GM18909 (cell line): ENCODE results near the gene HDAC5.

ENCODE experiments used
- ATAC-seq: cut with Tn5 transposase; IDR thresholded peaks from one replicate; pipeline ENCODE4 v1.9.1; 2021; ENCODE audit warnings: mild to moderate bottlenecking; ENCODE audit not compliant: unreplicated experiment, poor library complexity

Gene HDAC5

DNA sequence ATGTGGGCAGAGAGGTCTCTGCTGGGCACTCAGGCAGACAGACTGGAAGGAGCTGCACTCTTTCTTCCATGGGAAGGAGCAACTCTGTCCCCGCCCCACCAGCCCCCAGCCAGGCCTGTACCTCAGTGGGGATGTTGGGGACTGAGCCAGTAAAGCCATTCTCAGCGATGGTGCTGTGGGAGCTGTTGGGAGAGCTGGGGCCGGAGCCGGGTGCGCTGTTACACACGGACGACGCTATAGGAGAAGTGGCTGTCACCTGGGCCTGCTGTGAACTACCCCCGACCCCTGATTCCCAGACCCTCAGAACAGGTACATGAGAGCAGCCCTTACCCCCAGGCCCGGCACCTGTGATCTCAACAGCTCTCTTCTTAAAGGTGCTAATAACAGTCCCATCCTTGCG is 31.4 kb downstream of the HDAC5 start:
- ATAC-seq, result no peak

DNA sequence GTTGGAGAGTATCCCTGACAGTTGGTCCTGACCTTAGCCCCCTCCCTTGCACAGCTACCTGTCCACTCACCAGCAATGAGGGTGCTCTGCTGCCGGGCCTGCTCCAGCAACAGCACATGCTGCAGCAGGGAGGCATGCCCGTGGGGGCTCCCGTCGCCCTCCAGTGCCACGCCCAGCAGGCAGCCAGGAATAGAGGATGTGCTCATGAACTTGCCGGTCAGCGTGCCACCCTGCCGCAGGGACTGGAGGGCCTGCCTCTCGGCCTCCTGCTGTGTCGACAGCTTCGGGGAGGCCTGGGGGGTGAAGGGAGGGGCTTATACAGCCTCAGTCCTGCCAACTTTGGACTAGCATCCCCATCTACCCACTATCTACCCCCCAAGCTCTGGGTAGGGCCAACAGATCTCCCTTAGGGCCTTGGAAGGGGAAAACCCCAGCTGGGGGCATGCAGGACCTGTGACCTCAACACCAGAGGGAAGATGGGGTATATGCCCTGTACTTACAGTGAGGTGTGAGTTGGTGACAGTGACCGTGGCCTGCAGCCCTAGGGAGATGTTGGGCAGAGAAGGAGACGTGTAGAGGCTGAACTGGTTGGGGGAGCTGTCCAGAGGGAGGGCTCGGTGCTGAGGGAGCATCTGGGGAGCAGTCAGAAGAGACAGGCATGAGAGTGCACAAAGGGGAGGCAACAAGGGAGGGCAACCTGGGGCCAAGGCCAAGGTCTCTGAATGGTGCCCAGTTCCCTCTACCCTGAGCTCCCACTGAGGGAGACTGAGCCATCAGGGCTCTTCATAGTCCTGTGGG is 32.0 kb downstream of the HDAC5 start:
- ATAC-seq, result no peak

DNA sequence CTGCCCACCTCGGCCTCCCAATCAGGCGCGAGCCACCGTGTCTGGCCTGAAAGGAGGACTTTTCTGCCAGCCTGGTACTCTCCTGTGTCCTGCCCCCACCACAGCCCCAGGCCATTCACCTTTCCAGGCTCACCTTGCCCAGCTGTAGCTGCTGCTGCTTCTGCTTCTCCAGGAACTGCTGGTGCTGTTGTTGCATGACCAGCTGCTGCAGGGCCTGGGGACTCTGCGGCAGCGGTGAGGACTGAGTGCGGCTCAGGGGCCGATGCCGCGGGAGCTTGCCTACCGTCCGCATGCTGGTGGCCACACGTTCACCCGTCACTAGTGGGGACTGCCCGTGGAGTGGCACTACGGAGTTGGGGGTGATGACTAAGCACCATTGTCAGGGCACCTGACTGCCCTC is 35.2 kb downstream of the HDAC5 start:
- no peak for ATAC-seq

DNA sequence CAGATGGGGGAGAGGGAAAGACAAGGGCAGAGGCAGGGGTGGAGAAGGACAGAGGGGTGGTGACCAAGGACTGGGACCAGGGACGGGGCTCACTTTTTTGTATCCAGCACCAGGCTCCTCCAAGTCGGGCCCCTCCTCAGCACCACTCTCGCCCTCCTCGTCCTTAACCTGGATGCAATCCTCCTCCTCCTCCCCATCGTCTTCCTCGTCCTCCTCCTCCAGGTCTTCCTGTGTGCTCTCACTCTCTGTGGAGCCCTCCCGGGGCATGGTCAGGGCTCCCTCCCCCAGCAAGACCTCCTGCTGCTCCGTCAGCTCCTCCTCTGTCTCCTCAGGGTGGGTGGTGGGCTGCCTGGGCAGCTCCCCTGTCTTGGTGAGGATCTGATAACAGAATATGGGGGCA is 36.1 kb downstream of the HDAC5 start:
- no peak for ATAC-seq

DNA sequence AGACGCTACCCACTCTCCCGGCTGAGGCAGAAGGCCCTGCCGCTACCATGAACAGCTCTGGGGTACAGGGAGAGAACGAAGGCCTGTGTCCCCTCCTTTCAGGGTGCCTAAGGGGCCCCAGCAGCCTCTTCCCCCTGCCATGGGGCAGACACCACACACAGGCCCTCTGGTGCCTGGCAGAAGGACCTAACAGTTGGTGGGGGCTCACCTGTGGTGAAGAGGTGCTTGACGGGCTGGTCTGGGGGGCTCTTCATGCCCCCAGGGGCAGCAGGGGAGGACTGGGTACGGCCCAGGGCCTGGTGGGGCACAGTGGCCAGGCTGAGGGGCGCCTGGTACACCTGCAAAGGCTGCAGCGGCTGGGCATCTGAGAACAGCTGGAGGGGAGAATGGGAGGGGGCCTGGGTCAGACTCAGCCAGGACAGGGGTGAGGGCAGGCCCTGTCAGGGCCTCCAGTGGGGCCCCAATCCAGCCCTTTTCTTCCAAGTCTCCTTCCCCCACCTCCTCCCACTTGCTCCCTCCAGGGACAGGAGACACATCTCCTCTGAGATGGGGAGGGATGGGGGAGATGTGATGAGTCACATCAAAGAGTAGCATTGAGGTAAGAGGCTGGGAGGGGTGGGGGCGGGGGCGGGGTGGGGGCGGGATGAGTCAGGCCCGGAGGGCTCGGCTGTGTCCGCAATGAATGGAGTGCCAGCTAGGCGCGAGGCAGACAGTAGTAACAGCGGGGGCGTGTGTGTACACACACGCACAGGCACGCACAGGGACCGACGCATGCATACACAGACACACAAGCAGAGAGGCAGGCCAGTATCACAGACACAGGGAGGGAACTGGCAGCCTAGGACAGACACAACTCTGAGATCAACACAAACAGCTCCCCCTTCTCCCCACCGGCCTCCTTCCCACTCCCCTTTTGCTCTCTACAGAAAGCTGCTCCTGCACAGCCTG is 36.8 kb downstream of the HDAC5 start:
- ATAC-seq, result no peak

DNA sequence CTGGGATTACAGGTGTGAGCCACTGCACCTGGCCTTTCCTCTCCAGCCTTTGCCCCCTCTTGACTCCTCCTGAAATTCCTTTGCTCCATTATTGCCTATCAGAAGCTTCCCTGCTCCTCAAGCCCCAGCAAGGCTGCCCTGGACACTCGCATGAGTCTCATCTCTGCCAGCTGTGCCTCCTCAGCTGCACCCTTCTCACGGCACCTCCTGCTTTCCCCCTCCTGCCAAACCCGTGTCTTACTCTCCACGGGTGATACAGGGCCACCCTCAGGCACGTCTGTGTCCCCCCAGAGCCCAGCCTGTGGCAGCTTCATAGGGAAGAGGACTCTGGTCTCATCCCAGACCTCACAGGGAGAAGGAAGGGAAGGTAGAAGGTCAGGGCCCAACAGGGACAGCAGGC is 37.5 kb downstream of the HDAC5 start:
- no peak for ATAC-seq

DNA sequence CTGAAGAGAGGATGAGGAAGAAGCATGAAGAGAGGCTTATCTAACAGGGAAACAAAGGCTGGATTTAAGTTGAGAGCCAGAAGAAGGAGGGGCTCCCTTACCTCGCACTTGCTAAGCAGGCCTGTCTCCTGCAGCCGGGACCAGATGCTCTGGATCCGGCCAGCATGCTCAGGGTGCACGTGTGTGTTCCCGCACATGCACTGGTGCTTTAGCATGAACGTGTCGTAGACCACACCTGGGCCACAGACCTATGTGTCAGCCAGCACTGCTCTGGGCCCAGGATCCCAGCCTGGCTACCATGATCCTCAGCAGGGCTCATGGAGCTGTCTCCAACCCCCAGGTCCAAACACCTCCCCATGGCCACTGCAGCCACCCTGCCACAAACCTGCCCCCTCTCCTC is 38.5 kb downstream of the HDAC5 start:
- no peak for ATAC-seq

DNA sequence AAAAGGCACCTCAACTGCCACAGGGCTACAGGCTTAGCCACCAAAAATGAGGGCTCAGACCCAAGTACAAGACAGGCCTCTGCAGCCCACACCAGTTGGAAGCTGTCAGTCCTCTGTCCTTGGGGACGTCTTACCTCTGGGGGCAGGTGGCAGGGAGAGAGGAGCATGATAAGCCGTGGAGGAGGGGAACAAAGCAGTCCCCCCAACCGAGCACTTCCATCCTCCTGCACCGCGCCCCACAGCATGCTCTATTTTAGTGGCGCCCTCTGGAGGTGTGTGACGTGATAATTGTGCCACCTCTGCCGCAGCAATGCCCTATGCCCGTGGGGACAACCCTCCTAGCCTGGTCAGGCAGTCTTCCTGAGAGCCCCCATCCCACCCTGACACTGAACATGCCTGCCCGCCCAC is 39.3 kb downstream of the HDAC5 start:
- no peak for ATAC-seq

DNA sequence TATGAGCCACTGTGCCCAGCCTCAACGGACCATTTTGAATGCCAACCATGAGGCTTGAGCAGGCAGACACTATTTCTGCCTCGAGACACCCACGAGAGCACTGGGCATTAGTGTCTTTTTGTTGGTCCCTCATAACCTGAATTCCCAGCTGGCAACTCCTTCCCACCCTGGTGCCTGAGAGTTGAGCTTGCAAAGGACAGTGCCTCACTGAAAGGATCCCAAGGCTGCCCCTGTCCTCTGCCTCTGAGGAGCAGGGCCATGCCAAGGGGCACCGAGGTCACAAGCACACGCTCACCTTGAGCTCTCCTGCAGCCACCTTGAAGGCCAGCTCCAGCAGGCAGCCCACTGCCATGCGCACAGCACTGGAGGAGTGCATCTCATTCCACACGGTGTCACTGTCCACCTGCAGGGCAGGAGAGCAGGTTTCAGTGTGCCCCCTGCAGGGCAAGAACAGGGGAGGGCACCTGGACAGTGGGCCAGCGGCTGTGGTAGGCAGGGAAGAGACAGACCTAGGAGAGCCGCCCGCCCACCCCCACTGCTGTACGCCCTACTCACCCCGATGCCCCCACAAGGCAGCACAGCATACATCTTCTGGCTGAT is 40.1 kb downstream of the HDAC5 start:
- no peak for ATAC-seq

DNA sequence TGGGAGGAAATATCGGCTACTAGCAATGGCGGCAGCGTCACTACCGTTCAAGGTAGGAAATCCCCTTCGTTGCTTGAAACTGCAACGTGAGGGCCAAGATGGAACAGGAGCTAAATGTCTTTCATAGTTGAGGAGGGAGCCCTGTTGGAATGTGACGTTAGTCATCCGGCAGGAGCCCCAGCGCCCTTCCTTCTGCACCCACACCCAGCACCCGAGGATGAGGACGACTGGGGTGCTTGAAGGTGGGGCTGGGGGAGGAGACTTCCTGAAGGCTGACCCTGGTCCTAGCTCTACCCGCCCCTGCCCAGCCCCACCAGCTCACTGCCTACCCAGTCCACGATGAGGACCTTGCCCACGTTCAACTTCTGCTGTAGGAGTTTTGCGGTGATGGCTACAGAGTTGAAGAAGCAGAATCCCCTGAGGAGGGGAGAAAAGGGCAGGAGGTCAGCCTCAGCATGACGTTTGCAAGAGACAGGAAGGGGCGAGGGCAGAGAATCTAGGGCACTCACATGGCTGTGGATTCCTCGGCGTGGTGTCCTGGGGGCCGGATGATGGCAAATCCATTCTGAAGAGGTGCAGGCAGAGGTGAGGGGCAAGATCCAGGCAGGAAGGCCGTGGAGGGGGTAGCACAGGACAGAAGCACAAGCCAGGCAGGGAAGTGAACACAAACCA is 41.0 kb downstream of the HDAC5 start:
- no peak for ATAC-seq

DNA sequence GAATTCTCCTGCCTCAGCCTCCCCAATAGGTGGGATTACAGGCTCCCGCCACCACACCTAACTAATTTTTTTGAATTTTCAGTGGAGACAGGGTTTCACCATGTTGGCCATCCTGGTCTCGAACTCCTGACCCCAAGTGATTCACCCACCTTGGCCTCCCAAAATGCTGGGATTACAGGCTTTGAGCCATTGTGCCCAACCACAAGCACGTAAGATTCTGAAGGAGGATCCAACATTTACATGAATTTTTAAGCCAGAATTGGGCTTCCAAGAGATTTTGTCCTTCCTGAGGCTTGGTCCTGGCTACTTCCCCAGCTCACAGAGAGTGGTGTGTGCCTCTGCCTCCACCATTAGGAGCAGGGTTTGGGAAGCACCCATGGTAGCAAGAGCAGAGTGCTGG is 41.8 kb downstream of the HDAC5 start:
- no peak for ATAC-seq

DNA sequence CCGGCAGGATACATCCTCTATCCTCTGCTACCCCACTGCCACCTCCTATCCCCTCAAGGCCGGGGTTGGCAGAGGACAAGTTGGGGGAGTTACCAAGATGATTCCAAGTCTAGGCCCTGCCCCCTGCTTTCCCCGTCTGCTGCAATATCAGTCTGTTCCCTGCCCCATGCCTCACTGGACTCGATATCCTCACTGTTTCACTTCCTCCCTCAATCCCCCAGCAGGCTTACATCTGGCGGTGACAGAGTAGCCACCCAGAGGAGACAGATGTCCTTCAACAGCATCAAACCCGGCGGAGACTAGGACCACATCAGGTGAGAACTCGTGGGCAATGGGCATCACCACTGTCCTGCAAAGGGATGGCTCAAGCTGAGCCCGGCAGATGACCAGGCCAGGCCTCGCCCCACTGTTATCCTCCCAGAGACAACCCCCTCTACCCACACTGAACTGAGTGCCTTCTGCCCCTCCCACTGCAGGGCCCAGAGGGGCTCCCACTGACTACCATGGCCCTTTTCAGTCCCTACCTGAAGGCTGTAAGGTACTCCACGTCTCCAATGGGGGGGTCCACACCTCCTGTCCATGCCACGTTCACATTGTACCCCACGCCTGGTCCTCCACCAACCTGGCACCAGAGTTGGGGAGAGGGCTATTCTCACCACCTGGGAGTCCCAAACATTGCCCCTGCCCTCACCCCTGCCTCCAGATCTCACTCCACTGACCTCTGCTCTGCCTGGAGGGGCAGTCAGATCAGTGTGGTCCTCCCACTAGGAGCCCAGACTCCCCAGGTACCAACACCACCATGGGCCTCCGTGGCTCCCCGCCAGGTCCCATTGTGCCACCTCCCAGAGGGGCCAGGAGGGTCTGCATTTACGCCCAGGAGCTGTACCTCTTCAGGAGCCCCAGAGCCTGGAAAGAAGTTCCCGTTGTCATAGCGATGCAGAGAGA is 43.3 kb downstream of the HDAC5 start:
- ATAC-seq, result no peak

DNA sequence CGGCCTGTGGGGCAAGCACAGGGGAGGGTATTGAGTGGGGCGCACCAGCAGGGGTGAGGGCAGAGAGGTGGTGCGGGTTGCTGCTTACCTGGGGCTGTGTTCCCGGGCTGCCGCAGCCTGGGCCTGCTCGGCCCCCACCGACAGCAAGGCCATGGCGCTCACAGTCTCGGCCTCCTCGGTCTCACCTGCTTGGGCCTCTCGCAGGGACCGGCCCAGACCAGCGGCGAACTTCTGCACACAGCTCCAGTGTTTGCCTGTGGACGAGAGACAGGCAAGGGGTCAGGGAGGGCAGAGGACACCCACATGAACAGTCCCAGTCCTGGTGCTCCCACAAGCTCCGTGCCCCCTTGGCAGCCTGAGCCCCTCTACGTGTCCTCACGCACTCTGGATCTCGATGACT is 45.0 kb downstream of the HDAC5 start:
- no peak for ATAC-seq

DNA sequence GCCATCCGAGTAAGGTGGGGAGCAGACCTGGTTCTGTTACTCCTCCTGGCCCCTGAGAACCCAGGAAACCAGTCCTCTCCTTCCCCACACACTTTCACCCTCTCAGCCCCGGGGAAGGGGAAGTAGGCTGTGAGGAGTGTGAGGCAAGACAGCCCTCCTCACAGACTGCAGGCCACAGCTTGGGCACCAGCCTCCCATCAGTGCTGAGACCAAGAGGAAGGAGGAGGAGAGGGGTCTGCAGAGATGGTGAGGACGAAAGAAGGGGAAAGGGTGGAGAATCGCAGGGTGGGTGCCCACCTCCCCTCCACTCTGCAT is 45.9 kb downstream of the HDAC5 start:
- no peak for ATAC-seq

DNA sequence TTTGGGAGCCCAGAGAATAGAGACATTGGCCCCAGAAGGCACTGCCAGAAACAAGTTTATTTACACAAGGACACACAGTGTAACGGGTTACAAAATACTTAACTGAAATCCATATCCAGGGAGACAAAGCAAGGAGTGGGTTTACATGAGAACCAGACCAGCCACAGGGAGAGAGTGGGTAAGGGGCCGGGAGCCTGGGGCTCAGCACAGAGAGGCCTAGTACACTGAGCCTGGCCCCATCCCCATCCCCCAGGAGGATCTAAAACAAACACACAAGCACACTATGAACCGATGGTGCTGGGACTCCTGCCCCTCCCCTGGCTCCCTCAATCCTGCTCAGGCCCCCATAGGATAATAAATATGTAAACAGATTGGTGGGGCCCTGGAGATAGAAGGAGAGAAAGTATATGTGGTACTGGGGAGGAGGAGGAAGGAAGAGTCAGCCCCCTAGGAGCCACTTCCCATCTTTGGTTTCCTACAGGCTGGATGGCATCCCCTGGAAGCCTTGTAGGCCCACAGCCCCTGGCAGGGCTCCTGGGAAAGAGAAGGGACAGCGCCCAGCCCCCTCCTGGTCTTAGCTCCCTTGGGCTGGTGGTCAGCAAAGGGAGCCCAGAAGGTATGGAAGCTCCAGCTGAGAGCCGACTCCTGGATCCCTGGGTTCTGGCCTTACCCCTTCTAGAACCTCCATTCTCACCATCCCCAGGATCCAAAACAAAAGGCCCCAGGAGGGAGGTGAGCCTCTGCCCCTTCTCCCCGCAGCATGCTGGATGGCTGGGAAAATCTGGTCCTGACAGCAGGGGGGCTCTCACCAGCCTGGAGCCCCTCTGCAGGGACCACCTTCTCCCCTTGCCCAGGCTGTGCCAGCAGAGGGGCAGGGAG is 46.5 kb downstream of the HDAC5 start:
- no peak for ATAC-seq

DNA sequence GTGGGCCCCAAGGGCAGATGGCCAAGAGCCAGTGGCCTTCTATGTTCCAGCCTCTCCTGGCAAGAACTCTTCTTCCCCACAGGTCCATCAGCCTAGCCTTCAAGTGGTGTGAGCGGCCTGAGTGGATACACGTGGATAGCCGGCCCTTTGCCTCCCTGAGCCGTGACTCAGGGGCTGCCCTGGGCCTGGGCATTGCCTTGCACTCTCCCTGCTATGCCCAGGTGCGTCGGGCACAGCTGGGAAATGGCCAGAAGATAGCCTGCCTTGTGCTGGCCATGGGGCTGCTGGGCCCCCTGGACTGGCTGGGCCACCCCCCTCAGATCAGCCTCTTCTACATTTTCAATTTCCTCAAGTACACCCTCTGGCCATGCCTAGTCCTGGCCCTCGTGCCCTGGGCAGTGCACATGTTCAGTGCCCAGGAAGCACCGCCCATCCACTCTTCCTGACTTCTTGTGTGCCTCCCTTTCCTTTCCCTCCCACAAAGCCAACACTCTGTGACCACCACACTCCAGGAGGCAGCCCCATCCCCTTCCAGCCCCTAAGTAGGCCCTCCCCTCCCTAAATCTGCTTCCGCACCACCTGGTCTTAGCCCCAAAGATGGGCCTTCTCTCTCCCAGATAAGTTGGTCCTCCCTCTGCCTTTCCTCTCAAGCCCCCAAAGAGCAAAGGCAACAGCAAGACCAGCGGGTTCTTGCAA is 47.7 kb downstream of the HDAC5 start:
- ATAC-seq, result no peak

DNA sequence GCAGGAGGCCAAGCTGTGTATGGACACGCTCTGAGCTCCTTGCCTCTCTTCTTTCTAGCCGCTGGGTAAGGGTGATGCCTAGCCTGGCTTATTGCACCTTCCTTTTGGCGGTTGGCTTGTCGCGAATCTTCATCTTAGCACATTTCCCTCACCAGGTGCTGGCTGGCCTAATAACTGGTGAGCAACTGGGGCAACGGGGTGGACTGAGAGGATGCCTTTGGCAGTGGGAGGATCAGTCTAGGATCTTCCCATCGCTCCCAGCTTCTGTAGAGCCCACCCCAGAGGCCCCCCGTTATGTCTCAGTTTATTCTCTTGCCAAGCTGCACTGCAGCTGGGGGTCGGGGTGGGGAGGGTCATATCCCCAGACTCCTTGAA is 48.5 kb downstream of the HDAC5 start:
- no peak for ATAC-seq

DNA sequence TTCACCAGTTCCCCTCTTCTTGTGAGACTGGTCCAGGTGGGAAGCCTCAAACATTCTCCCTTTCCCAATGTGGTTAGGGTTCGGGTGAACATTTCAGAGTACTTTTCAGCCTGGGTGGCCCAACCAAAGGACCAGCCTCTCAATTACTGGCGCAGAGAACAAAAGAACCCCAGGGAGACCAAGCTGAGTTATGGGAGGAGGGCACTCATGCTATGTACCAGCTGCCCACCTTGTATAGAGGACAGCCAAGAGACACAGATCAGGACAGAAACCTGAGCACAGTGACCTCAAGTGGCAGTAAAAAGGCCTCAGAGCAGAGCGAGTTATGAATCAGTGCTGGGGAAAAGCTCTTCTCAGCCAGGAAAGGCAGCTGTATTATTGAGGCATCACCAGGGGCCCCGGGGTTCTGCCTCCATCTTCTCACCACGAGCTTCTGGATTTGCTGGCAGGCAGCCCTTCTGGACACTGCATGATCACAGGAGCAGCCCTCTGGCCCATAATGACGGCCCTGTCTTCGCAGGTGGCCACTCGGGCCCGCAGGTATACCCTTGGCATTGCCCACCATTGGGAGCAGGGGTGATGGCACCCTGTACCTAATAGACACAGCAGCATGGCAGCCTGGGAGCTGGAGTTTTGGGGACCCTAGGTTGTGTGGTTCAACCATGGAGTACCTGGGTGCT is 49.1 kb downstream of the HDAC5 start:
- no peak for ATAC-seq
